Esophagus mucosa (tissue), 1 donor: ENCODE data around the gene TAL1. TPM values are rescaled to one million over a fixed set of nuclear protein-coding genes. Genes with fewer than 3 reads are reported as not detected.

Experiments used
- ATAC-seq: fragments of 200-7000 bp; cut with Tn5 transposase; one replicate; pipeline ENCODE4 v1.9.1; 2020
- total RNA-seq: library from RNA; stranded (reverse); gene quantifications from one replicate; pipeline ENCODE4 v1.2.4, GENCODE V29; 2023
- donor health status: DM: yes; HTN: yes; CAD: no.

TAL1 gene
- total RNA-seq, 1 donor from 2014 or later = 0.64 TPM

DNA sequence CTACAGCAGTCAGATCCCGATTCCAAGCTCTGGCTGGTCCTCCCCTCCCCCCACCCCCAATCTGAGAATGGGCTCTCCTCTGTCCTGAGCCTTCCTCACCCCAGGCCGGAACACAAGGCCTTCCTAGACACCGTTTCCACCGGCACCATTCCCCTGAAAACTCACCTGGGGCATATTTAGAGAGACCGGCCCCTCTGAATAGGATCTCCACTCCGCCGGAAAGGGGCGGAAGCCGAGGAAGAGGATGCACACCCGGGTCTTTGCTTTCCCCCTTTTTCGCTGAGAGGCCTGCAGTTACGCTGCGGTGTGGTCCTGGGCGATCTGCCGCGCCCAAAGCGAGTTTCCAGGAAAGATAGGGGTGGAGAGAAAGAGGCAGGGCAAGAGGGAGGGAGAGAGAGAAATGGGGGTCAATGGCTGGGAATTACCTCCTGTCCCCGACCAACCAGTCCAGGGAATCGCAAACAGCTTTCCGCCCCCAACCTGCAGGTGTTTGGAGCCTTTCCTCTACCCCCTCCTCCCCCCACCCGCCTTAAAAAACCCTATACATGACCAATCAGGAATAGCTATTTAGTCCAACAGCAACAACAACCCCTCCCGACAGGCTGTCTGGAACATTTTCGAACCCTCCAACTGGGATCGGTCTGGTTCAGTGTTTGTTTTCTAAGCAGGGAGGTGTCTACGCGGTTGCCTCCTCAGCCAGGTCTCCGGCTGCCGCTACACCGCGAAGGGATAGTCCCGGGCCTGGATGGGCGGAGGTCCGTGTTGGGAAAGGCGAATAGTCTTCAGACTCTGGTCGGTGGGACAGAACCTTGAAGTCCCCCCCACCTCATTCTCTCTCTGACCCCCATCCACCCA lies 2.8 kb downstream of the TAL1 start:
- no peak for ATAC-seq

DNA sequence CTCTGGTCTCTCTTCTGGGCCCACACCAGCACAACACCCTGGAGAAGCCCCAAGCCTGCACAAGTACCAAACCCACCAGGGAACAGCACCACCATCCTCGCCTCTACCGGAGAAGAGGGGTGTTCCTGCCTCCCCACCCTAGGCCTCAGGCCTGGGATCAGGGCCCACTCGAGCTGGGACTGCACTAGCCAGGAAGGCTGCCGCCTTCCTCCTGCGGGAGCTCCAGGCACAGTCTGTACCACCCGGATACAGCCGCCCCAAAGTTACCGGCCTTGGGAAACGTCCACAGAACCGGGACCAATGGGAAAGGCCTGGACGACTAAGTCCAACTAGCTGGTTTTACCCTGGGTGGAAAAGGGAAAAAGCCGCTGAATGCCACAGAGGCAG lies 3.4 kb downstream of the TAL1 start:
- ATAC-seq = peak; percentile 17

DNA sequence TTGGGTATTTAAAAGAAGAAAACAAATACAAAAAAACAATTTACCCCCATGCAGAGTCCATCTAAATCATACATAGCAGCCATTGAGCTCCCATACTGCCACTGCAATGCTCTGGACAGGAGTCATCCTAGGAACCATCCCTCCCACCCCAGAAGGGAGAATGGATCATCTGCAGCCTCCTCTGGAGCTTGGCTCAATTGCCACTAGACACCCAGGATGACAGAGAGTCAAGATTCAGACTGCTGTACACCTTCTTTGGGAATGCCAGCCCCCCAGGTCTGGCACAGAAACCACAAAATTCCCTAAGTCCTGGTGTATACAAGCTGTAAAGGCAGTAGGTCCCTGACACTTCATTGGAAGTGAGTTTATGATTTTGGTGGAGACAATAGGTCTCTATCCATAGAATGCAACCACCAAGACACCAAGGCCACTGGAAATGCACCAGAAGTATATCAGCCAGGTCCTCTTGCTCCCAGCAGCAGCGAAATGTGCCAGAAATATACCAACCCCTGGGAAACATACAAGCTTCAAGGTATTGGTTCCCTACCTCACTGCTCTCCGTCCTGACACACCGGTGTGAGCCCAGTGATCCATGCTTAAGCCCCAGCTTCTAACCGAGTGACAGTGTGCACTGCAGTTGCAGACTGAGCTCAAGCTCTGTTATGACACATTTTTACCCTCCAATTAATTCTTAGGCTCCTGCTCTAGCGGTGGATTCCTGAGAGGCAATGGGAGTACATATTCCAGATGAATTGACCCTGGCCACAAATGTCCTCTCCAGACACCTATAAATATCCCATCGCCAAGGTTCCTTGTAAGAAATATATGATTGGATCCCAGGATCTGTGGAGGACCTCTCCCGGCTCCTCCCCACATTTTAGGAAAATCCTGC lies 4.4 kb downstream of the TAL1 start:
- no peak for ATAC-seq

DNA sequence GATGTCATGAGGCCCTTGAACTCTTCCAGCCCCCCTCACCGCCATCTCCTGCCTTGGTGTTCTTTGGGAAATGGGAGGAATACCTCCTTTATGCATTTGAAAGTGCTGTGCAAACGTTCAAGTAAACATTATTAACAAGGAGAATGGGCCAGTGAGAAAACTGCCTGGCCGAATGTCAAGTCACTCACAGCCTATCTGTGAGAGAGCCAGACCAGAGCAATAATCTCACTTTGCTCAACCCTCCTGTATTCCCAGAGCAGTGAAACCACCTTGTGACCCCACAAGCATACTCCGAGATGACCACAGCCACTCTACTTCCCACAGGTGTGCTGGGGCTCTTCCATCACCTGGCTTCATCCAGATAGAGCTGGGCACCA lies 5.2 kb downstream of the TAL1 start:
- no peak for ATAC-seq

DNA sequence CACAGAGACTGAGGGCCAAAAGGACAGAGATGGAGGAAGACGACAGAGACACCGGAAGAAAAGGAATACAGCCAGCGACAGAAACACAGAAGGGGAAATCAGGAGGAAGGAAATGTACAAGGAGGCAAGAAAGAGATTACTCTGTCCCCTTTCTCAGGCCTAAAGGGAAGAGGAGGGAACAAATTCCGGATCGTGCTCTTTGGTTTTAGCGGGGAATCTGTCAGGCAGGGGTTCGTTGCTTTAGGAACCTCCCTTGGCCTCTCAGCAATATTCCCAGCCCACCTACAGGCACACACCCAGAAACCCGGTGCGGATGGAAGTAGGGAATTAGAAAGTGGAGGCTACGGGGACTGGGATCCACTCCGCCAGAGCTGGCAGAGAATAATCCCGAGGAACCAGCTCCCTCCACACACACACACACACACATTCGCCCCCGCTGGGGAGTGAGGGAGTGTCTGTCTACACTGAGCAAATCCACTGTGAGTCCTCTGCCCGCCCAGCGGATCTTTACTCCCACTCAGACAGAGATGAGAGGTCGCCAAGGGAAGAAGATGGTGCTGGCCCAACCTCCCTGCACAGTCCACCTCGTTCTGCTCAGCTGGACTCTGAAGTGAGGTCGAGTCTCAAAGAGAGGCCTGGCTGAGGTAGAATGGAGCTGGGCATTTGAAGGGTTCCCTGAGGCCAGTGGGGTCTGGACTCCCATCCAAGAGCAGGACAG lies 5.7 kb downstream of the TAL1 start:
- no peak for ATAC-seq

DNA sequence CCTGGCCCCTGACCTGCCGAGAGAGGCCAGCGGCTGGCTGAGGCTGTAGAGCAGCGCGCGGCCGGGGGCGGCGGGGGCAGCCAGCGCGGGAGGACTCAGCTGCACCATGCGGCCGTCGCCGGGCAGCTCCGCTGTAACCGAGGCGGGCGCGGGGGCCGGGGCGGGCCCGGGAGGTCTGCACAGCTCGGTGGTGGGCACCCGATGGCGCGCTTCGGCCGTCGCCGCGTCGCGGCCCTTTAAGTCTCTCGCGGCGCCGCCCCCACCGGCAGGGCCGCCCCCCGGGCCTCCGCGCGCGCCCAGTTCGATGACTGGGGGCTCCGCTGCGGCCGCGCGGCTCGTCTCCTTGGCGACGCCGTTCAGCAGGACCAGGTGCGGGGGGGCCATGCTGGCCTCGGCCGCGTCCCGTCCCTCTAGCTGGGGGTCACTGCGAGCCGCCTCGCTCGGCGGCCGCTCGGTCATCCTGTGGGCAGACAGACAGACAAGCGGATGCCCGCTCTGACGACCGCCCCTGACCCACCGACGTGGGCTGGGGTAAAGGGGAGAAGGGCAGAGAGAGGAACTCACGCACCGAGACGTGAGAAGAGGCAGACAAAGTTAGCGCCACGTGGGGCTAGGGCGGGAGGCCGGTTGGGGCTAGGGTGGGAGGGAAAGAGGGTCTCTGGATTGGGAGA lies 6.5 kb downstream of the TAL1 start:
- peak; percentile 34 for ATAC-seq

DNA sequence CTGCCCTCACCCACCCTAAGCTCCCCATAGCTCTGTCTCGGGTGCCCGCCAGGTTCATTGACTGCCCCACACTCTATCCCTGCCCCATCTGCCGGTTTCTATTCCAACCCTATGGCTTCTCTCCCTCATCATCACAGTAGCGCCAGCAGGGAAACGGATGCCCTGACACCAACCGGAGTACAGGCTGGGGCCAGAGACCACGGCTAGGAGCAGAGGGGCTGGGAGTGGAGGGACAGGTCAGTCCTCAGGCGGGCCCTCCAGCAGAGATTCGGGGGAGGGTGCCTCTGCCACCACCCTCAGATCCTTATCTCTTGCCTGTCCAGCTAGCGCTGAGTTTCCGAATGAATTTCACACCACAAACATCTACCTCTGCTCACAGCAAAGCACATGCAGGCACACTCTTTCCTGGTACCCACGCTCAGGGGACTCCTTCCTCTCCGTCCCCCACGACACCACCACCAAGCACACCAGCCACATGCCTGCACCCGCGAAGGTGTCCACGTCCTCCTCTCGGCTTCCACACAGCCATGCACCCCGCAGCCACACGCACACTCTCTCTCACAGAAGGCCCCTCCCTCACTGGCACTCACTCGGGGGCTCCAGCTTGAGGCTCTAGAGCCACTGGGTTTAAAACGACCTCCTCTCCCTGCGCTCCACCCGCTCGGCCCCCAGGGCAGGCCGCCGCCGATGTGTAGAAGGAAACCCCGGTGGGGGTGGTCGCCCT lies 7.2 kb downstream of the TAL1 start:
- peak; percentile 9 for ATAC-seq

DNA sequence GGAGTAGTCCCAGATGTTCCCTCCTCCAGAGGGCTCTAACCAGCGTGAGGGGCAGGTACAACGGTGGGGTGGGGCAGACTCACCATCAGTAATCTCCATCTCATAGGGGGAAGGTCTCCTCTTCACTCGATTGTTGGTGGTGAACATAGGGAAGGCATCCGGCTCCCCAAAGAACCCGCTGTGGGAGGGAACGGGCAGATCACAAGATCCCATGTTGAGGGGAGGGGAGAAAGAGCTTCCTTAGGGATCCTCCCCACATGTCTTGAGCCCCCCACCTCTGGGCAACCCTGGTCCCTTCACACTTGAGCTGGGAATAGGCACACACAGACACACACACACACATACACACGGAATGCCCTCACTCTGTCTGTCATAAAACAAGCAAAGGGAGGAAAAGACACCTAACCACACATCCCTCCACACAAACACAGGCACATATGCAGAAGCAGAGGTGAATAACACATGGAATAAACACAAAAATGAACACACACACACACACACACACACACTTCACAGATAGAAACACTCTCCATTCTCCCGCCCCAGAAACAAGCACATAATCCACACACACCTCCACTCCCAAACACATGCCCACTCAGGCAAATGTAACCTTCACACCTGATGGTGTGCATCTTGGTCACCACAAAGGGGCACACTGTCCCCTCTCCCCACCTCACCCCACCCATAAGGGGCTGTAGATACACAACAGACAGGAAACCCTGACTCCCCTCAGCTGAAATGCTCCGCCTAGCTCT lies 7.9 kb downstream of the TAL1 start:
- no peak for ATAC-seq

DNA sequence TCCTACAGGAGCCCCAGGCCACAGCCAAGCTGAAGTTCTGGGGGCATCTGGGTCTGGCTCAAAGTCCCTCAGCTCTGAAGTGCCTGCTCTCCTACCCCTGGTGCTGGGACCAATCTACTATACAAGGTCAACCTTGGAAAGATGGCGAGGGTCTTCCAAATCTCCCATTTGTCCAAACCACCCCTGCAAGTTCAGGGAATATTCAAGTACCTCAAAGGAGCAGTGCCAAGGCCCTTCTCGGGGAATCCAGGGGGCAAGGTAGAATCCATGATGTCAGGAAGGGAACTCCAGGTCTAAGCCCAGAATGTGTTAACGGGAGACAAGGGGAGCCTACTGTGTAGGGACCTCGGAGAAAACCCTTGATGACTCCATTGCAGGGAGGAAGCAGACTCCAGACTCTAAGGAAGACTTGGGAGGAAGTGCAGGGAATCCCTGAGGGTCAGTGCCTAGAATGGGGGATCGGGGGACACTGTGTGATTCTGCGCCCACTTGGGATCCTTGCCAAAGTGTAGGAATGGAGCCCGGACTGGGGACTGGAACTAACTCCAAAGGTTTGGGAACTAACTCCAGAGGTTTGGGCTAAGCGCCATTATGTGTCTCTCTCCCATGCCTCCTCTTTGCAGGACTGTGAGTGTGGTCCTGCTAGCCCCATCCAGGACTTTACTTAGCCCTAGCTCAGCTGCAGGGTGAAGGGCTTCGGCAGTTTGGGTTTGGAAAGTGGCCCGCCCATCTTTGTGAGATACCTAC lies 8.7 kb downstream of the TAL1 start:
- no peak for ATAC-seq

DNA sequence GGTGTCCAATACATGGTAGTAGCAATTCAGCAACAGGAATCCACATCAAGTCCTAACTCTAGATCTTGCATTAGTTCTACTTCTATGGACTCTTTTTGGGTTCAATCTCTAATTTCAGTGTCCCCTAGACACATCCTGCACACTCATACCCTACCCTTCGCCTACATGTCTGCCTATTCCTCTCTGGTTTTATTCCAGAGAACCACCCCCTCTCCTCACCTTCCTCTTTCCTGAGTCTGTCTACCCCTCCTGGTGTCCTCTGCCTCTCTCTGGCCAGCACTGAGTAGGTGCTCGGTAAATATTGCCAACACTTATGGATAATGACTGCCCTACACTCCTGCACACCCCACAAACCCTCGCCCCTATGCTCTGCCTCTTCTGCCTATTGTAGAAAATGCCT lies 9.5 kb downstream of the TAL1 start:
- no peak for ATAC-seq

DNA sequence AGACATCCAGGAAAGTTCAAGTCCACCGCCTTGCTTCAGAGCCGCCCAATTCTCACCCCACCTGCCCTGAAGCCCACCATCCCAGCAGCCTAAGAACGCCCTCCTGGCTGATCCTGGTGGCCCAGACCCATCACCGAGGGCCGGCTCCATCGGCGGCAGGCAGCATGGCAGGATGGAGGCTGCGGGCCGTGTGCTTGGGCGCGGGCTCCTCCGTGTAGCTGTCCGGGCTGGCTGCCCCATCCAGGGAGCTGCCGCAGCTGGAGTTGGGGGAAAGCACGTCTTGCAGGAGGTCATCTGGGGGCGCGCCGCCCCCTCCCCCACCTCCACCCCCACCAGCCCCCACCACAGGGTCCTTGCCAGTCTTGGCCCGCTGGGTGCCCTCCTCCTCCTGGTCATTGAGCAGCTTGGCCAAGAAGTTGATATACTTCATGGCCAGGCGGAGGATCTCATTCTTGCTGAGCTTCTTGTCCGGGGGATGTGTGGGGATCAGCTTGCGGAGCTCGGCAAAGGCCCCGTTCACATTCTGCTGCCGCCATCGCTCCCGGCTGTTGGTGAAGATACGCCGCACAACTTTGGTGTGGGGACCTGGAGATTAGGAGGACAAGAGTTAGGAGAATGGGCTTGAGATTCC lies 12.3 kb downstream of the TAL1 start:
- no peak for ATAC-seq

DNA sequence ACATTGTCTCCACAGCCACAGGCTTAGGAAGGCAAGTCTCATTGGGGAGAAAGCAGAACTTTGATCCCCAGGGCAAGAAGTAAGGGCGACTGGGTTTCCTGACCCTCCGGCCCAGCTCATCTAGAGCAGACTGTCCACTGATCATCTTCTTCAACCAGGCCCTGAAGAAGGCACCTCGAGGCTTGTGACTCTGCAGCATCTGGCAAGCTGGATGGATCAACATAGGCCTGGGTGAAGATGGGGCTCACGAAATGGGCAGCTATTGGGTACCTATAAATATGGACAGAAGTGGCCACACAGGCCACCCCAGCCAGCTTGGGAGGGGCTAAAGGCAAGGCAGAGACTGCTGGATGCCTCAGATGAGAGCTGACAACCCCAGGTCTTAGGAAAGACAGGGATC lies 13.0 kb downstream of the TAL1 start:
- no peak for ATAC-seq

DNA sequence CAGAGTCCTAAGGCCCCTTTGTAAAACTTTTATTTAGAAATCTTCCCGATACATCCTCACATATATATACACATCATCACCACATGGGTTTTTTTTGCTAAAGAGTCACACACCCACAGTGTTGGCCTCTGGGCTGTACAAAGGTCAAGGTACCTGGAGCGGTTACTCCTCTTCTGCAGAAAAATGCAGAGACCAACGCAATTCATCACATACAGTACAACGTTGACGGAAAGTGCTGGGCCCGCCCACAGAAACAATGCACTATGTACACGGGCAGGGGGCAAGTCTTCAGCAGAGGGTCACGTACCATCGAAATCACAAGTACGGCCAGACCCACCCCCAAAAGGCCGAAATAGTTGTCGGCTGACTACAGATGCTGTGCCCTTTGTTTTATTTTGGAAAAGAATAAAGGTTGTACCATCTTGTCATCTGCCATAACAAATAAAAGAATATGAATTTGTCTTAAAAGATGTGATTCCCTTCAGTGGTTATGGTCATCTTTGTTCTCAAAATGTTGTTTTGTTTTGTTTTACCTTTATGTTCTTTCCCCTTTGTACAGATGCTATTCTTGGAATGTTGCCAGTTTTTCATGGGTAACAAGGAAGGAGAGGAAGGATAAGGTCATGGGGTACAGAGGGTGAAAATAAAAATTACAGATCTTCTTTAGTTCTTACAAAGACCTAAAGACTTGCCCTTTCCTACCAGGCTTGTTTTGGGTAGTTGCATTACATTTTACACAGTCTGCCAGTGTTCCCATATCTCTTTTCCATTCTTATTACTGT lies 15.6 kb downstream of the TAL1 start:
- no peak for ATAC-seq

DNA sequence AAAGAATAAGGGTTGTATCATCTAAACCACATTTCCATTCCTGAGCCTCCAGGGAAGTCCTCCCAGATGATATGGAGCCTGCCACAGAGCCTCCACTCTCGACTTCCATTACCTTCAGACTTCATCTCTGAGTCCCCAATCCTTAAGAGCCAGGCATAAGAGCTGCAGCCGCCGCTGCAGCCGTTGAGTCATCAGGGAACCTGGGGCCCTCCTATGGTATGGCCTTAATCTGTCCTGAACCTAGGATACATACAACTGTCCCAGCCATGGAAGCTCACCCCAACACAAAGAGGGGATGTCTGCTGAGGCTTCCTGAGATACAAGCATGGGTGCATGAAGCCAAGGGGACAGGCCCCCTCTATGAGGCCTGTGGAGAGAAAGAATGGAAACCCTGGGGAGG lies 16.3 kb downstream of the TAL1 start:
- no peak for ATAC-seq

DNA sequence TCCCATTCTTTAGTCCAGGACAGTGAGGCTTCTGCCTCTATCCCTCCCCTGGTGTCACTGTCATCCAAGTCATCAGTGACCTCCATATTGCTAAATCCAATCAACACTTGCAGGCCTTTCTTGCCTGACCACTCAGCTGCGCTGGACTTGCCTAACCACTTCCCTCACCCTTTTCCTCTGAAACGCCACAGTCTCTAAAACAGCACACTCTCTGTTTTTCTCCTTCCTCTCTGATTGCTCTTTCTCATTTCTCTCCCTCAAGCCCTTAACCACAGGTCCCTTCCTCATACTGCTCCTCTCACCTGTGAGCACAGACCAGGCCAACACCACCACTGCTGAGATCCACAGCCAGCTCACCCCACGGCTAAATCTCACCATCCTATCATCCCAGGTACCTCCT lies 17.5 kb downstream of the TAL1 start:
- ATAC-seq = no peak

DNA sequence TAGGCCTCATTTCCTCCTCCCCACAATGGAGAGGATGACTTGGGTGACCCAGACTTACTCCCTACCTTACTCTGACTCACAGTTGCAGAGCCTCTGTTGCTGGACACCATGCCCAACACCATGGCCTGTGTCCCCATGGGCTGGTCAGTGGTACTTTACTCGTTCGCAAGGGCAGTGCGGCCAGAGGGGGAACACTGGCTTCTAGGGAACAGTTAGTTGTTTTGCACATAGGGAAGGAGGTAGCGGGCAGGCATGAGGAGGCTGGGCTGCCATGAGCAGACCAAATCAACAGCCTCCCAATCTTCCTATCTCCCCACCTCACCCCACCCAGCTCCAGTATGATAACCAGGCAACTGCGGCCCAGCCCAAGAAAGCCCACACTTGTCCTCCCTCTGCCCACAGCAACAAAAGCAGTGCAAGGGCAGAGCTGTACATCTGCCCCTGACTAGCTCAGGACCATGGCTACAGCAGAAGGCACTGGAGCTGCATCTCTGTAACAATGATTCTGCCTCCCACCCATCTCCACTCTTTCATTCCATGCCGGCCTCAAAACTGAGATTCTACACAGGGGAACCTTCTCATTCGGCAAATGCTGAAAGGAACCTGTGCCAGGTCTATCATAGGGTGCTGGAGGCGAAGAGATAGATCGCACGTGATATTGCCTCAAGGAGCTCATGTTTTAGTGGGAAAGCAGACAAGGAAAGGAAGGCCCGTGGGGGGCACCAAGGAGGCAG lies 18.6 kb downstream of the TAL1 start:
- ATAC-seq = peak; percentile 35

DNA sequence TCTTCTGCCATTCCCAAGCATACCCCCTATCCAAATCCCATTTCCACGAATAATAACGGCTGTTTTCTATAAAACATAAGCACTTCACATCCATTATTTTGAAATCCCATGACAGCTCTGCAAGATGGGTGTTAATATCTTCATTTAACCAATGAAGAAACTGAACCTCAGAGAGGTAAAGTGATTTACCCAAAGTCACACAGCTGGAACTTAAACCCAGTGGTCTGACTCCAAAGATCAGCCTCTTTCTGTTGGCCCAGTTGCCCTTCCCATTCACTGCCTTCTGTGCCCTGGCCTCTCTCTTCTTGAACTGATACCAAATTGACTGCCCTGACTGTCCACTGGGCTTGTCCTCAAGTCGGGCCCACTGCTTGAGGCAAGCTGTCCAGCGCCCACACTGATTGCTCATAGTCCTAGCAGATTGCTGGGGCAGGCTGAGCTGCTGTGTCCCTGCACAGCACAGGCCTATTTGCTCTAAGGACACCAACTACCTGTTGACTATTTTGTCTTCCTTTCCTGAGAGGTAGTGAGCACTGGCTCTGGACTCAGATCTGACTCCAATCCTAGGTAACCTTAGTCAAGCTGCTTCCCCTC lies 19.3 kb downstream of the TAL1 start:
- no peak for ATAC-seq

DNA sequence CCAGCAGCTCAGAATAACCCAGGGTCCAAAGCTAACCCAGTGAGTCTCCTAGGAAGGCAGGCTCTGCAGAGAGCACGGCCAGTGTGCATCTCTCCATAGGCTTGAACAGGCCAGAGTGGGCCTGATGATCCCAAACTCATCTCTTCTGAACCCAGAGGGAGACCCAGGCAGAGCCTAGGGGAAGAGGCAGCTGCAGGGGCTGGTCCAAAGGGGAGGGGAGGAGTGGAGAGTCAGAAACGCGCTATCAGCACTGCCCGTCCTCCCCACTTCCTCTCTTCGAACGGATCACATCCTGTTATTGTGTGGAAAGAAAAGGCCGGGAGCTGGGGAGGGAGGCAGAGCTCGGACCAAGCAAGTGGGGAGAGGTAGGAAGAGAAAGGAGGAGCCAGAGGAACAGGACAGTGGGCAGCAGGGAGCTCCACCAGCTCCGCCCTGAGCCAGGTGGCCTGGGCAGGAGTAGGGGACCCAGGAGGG lies 20.2 kb downstream of the TAL1 start:
- ATAC-seq = no peak
